Myocyte (in vitro differentiated cells): Measurements from ENCODE around the gene TKFC. TPM values are rescaled to one million over a fixed set of nuclear protein-coding genes. Genes with fewer than 3 reads are reported as not detected.
A peak's percentile ranks its signal among the peaks of the same experiment; 100 is the strongest.
"Not testable (repeated sequence)": the region's sequence is repeated elsewhere in the genome, so short reads cannot be mapped to it uniquely, and the experiment has no call there.

ENCODE experiments used
- DNase-seq: peaks from one replicate; pipeline ENCODE4 v3.0.0-alpha.2; 2012; ENCODE audit warnings: low read depth
- total RNA-seq: library from RNA; depleted of rRNA; stranded (reverse); fragments of >200 nt; gene quantifications from 2 replicates; pipeline ENCODE4 v1.2.3, GENCODE V29; 2014

The TKFC gene
- total RNA-seq, 1 donor from 2014 or later = 32.1 TPM

DNA sequence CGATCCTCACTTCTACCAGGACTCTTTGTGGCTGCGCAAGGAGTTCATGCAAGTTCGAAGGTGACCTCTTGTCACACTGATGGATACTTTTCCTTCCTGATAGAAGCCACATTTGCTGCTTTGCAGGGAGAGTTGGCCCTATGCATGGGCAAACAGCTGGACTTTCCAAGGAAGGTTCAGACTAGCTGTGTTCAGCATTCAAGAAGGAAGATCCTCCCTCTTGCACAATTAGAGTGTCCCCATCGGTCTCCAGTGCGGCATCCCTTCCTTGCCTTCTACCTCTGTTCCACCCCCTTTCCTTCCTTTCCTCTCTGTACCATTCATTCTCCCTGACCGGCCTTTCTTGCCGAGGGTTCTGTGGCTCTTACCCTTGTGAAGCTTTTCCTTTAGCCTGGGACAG lies 35.6 kb downstream of the TKFC start:
- no peak for DNase-seq

DNA sequence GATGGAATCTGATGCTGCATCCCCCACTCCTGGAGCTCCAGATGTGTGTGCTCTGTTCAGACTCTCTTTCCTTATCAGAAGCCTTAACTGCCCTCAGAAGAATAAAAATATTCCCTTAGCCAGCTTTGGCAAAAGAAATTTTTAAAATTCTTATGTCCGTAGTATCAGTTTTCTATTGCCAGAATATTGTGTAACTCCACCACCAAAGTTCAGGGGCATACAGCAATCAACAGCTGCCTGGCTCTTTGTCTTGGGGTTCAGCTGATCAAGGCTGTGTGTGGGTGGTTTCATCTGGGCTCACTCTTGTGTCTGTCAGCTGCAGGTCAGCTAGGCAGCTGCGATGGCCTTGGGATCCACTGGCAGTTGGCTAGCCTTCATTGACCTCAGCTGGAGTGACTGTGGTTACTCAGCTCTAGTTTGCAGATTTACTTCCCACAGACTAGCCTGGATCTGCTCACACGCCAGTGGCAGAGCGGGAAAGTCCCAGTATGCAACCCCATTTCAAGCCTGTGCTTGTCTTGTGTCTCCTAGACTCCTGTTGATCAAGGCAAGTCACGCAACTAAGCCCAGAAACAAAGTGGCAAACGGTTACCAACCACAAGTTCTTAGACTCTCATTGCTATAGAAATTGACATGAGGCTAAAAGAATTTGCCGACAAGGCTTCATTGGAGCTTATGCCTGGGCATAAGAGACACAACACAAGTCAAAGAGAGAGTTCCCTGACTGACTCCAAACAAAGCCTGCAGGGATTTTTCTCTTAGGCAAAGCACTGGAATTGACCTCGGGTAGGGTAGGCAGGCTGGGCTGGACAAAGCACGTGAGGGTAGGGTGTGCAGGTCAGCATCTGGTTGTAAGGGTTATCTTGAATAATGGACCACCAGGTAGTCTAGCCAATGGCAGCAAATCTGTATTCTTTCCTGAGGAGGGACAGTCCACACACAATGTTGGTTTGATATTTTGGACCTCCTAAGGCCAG lies 36.6 kb downstream of the TKFC start:
- DNase-seq = peak; percentile 100

DNA sequence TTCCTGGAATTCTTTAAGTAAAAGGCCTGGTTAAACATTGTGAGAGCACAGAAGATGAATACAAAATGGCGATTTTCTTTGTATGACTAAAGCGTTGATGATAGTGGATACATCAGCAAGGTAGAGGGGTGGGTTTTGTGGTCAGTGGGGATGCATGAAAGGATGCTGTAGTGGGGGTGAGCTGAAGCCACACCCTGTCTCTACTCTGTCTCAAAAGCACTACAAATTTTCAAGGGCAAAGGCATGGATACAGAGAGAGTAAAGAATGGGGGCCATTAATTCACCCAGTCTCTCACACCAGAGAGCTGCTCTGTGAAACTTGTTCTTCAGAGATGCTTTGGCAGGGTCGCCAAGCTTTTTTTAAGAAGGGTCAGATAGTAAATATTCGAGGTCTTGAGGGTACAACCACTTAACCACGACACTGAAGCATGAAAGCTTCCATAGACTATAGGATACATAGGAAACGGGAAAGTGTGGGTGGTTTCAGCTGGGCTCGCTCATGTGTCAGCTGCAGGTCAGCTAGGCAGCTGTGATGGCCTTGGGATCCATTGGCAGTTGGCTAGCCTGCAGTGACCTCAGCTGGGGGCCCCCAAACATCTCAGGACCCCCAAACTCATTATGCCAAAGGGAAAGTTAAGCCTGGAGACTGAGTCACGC lies 37.4 kb downstream of the TKFC start:
- DNase-seq = peak; percentile 29

- DNase-seq = no peak
Observed at GRCh38 chr11:61372659-61373420, 39.8 kb downstream of the TKFC start.

DNA sequence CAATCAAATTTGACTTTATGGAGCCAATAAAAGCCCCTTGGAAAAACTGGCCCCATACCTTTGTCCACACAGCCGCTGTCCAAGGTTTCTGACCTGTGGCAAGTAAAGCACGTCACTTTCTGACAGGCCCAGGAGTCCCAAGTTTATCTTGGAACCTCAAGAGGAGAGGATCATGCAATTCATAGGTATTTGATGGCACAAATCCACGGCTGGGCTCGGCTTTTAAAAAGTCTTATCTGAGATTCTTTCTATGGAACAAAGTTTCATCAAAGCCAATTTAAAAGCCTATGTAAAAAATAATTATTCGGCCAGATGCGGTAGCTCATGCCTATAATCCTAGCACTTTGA lies 42.7 kb downstream of the TKFC start:
- DNase-seq = no peak

- DNase-seq = peak; percentile 38
Observed at GRCh38 chr11:61377461-61378160, 44.6 kb downstream of the TKFC start.

GRCh38 chr11:61378713-61379313 lies 45.8 kb downstream of the TKFC start:
- peak; percentile 92 for DNase-seq

GRCh38 chr11:61380884-61381283 lies 47.9 kb downstream of the TKFC start:
- DNase-seq = no peak

DNA sequence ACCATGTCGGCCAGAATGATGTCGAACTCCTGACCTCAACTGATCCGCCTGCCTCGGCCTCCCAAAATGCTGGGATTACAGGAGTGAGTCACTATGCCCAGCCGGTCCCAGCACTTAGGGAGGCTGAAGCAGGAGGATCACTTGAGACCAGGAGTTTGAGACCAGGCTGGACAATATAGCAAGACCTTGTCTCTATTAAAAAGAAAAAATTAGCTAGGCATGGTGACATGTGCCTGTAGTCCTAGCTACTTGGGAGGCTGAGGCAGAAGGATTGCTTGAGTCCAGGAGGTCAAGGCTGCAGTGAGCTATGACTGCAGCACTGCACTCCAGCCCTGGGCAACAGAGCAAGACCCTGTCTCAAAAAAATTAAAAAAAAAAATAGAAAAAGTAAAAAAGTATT lies 50.8 kb downstream of the TKFC start:
- not testable (repeated sequence) for DNase-seq

- peak; percentile 74 for DNase-seq
Observed at GRCh38 chr11:61384271-61385242, 51.5 kb downstream of the TKFC start.

GRCh38 chr11:61390161-61390560 lies 57.1 kb downstream of the TKFC start:
- no peak for DNase-seq

DNA sequence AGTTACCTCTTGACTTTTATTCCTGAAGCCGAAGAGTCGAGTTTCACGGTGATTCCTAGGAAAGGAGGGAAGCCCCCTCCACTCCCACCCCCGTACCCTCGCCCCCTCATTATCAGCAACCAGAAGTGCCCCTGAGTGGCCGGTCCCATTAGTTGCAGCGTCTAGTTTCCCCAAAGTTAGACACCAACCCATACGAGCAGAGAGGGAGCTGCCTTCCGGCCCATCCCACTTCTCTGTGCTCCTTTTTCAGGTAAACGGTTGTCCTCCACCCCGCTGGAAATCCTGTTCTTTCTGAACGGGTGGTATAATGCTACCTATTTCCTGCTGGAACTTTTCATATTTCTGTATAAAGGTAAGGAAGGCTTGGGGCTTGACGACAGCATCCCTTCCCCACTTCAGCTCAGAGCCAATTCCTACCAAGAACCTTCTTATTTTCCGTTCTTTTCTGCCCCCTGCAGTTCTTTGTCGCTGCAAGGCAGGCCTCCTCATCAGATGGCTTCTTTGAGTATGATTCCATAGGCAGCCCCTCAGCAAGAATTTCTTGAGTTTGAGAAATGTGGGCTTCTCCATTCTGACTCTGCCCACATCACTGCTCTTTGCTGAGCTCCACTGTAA lies 60.1 kb downstream of the TKFC start:
- peak; percentile 22 for DNase-seq

Other genes with a start within 250 kb of the TKFC start
- not detected in 2 replicates for gene CD5, start 230.7 kb upstream of the TKFC start, total RNA-seq
- gene VPS37C, start 171.8 kb upstream of the TKFC start, total RNA-seq = 17.3 and 24.4 TPM in 2 replicates
- gene PGA3, start 129.7 kb upstream of the TKFC start, total RNA-seq = 10.7 and 19.9 TPM in 2 replicates
- 119 and 152 TPM in 2 replicates for gene PGA4, start 110.9 kb upstream of the TKFC start, total RNA-seq
- gene PGA5, start 92.1 kb upstream of the TKFC start, total RNA-seq = 18.1 and 29.7 TPM in 2 replicates
- 2.1 and 2.7 TPM in 2 replicates for gene VWCE, start 37.9 kb upstream of the TKFC start, total RNA-seq
- gene DDB1, start 123 bp upstream of the TKFC start, total RNA-seq = 329 and 379 TPM in 2 replicates
- gene CYB561A3, start 28.7 kb downstream of the TKFC start, total RNA-seq = 104 and 126 TPM in 2 replicates
- 42.5 and 54.2 TPM in 2 replicates for gene TMEM138, start 29.1 kb downstream of the TKFC start, total RNA-seq
- gene TMEM216, start 59.4 kb downstream of the TKFC start, total RNA-seq = 6.7 and 17.1 TPM in 2 replicates
- 40.6 and 41.2 TPM in 2 replicates for gene CPSF7, start 96.7 kb downstream of the TKFC start, total RNA-seq
- 39.7 TPM in 2 replicates for gene SDHAF2, start 96.9 kb downstream of the TKFC start, total RNA-seq
- gene LRRC10B, start 175.5 kb downstream of the TKFC start, total RNA-seq = not detected in 2 replicates
- gene SYT7, start 247.8 kb downstream of the TKFC start, total RNA-seq = 6.0 and 13.9 TPM in 2 replicates